ENCODE measurements around the gene CD8B. TPM values are rescaled to one million over a fixed set of nuclear protein-coding genes. Genes with fewer than 3 reads are reported as not detected.
"Not testable (repeated sequence)": the region's sequence is repeated elsewhere in the genome, so short reads cannot be mapped to it uniquely, and the experiment has no call there.

Gene CD8B
- polyA plus RNA-seq, 1 donor: 0.88 TPM

- not testable (repeated sequence) for DNase-seq
Observed at GRCh38 chr2:86836915-86837695, 24.6 kb downstream of the CD8B start.

DNA sequence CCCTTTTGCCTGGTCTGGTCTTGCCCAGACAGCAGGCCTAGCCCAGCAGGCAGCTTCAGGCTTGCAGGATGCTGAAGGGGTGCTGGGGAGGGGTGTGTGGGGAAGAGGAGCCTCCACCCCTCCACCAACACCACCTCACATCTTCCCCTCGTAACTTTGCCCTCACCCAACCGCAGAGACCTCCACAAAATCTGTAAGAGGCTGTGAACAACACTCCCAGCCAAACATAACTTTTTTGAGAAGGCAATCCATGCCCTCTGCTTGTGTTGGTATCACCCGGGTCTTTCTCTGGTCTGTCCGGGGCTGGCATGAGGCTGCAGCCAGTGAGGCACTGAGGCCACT, 26.2 kb downstream of the CD8B start:
- not testable (repeated sequence) for DNase-seq

DNA sequence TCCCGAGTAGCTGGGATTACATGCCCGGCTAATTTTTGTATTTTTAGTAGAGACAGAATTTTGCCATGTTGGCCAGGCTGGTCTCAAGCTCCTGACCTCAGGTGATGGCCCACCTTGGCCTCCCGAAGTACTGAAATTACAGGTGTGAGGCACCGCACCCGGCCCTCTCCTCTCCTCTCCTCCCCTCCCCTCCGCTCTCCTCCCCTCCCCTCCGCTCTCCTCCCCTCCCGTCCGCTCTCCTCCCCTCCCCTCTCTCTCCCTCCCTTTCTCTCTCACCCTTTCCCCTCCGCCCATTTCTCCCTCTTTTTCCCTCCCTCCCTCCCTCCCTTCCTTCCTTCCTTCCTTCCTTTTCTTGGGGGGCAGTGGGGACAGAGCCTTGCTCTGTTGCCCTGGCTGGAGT, 28.4 kb downstream of the CD8B start:
- DNase-seq: no peak

GRCh38 chr2:86832334-86833096, 29.2 kb downstream of the CD8B start:
- no peak for DNase-seq

DNA sequence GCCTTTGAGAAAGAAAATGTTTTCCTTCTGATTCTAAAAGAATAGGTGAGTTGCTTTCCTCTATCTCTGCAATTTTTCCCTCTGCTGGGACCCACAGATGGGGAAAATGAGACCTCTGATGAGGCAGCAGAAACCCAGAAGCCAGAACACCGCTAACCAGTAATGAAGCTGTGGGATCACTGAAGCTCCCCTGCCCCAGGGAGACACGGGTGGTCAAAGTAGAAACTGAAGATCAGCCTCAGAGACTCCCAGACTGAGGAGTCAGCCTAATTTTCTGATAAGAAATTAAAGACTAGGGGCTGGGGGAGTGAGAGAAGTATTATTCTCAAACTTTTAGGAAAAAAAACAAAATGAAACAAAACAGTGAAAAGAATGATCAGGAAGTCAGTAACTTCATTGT, 30.1 kb downstream of the CD8B start:
- no peak for DNase-seq

DNA sequence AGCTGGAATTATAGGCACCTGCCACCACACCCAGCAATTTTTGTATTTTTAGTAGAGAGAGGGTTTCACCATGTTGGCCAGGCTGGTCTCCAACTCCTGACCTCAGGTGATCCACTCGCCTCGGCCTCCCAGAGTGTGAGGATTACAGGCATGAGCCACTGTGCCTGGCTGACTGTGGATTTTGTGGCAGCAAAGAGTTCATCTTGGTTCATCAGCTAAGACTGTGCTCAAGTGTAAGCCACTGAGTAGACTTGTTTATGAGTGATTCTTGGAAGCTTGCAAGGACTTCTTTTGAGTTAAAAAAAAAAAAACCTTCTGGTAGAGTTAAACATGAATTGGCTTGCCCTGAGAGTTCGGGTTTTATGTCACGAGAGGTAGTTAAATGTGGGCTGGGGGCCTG, 34.7 kb downstream of the CD8B start:
- DNase-seq: no peak

- no peak for DNase-seq
Observed at GRCh38 chr2:86825693-86826381, 35.8 kb downstream of the CD8B start.

DNA sequence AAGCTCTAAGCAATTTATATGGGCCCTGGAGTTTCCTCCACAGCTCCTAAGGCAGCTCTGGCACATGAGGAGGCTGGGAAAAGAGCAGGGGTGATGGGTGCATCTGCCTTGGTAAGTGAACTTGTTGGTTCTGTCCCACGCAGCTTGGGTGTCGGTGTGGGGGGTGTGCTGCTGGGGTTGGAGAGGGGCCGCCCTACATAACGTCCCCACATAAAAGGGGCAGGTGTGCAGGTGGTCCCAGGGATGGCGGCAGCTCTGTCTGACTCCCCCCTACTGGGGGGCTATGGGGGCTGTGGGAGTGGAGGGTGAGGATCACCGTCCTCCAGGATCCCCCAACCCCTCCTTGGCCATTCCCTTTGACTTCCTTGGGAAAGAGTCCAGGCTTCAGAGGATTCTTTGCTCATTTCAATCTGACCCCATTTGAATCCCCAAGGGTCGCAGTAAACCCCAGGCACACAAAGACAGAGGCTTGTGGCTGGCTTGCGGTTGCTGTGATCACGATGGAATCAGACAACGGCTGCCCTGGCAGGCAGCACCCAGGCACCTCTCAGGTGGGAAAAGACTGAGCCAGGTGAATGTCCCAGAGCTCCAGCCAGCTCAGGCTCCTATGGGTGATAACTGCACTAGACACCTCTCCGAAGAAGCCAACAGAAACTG, 36.5 kb downstream of the CD8B start:
- no peak for DNase-seq

- DNase-seq: no peak
Observed at GRCh38 chr2:86822668-86823345, 38.9 kb downstream of the CD8B start.

- DNase-seq: no peak
Observed at GRCh38 chr2:86821842-86822241, 39.8 kb downstream of the CD8B start.

DNA sequence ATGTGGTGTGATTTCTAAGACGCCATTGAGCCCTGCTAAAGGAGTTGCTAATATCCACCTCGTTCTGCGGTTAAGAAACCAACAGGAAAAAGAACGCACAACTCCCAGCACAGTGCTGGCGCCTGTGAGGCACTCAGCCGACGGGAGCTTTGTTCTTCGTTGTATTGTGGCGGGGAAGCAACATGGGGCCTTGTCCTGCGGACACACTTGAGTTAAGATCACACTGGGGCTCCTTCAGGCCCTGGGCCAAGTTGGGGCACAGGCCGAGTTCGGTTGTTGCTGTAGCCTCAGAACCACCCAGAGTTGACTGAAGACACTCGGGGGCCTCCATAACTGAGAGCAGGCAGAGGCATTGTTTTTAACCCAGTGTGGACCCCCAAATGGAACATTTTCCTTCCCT, 40.4 kb downstream of the CD8B start:
- DNase-seq: no peak

- DNase-seq: no peak
Observed at GRCh38 chr2:86818957-86819356, 42.7 kb downstream of the CD8B start.

DNA sequence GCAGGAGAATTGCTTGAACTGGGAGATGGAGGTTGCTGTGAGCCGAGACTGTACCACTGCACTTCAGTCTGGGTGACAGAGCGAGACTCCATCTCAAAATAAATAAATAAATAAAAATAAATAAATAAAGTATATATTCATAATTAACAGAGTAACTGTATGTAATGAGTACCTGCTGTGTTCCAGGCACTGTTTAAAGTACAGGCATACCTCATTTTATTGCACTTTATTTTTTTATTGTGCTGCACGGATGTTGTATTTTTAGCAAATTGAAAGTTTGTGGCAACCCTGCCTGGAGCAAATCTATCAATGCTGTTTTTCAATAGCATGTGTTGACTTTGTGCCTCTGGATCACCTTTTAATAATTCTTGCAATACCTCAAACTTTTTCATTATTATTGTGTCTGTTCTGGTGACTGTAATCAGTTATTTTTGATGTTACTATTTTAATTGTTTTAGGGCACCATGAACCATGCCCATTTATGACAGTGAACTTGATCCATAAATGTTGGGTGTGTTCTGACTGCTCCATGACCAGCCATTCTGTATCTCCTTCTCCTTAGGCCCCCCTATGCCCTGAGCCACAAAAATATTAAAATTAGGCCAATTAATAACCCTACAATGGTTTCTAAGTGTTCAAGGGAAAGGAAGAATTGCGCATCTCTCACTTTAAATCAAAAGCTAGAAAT, 43.4 kb downstream of the CD8B start:
- DNase-seq: no peak

GRCh38 chr2:86815611-86816010, 46.1 kb downstream of the CD8B start:
- no peak for DNase-seq

DNA sequence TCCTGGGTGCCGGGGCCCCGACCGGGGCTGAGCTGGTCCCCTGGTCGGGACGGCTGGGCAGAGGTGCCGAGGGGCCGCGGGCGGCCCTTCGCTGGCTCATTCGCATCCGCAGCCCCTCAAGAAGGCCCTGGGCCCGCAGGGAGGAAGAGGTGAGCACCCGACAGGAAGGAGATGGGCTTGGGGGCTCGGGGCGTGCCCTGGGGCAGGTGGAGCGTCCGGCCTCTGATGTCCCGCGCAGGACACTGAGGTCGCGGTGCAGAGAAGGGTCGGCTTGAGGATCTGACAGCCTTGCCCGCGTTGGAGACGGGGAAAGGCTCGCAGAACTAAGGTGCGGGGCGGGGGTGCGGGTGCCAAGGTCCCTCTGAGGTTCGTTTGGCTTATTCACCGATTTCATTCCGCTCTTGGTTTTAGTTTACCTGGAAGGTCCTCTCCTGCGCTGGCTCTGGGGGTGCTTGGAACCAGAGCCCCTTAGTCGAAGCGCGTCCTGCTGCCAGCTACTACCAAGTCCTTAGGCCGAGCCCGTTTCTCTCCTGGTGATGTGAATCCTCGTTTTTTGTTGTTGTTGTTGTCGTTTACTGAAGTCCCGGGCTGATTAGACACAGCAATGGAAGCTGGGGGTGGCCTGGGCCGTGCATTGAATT, 52.1 kb downstream of the CD8B start:
- DNase-seq: no peak

DNA sequence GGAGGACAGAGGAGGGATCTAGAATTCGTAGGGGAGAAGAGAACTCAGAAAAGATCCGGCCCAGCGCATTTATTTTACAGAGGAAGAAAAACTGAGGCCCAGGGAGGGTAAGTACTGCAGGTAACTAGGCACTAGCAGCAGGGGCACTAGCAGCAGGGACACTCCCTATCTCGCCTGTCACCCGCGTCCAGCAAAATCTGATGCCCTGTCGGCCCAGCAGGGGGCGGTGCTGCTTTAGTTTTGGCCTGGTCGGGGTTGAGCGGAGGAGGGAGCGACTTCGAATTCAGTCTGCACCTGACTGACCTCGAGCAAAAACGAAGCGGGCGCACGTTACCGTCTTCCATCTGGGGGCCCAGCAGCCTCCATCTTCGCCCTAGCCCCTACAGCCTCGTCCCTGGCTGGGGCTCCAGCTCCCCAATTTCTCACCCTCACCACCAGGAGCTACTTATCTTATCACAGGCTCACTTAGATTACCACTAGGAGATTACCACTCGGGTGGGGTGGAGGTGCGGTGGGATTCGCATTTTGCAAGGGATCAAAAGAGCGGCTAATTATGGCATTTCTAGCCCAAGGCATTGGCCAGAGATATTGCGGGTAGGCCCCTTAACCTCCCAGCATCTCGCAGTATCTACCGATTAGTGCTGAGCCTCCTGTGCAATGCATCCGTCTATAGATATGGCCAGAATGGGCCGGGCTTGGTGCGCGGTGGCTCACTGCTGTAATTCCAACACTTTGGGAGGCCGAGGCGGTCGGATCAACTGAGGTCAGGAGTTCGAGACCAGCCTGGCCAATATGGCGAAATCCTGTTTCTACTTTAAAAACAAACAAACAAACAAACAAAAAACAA, 53.1 kb downstream of the CD8B start:
- peak; percentile 87 for DNase-seq

DNA sequence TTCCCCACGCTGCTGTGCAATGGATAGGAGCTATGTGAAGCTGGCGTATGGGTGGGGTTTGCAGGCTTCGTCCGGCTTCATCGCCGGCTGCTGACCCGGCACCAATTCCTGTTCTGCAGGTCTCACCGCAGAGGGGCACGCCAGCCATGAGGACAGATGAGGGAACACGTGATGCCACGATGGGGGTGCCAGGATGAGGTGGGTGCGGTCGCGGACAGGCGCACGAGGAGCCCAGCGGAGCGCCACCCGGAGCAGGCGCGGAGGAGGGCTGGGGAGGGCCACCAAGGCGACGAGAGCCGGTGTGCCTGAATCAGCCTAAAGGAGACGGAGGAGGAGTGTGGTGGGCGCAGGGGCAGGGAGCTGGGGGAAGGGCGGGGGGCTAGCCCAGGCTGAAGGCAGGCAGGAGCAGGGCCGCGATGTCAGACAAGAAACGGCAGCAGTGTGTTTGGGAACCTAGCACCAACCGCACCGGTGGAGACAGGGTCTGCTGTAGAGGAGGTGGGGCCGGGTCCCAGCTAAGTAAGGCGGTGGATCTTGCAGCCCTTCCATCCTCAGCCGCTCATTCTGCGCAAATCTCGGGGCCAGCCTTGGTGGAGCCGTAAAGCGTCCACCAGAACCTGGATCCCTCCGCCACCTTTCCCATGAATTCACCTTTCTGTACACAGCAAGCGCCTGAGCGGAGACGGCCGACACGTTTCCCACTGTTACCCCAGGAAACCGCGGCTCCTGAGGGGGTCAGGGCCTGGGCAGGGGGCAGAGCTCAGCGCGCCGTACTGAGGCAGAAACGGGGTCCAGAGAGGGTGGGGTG, 54.0 kb downstream of the CD8B start:
- DNase-seq: no peak

DNA sequence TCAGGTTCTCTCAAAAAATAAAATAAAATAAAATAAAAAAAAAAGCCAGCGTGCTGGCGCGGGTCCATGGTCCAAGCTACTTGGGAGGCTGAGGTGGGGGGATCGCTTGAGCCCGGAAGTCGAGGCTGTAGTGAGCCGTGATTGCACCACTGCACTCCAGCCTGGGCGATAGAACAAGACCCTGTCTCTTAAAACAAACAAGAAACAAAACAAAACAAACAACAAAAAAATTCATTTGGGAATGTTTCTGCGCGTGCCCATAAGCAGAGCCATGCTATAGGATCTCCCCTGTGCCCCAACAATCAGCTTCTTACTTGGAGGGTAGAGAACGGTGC, 54.6 kb downstream of the CD8B start:
- DNase-seq: no peak

All from left kidney (tissue), 2 donors.